Nephron progenitor cell (in vitro differentiated cells): ENCODE data around the gene BIRC3.
A peak's percentile ranks its signal among the peaks of the same experiment; 100 is the strongest.

Source experiments
- DNase-seq: peaks from one replicate; pipeline ENCODE4 v3.0.0; 2021
- H3K27ac Mint-ChIP-seq: 2 replicates; pipeline ENCODE4 v1.8.0; 2021; ENCODE audit warnings: mild to moderate bottlenecking, moderate library complexity, mixed read lengths
- H3K27me3 Mint-ChIP-seq: 2 replicates; pipeline ENCODE4 v1.8.0; 2021; ENCODE audit warnings: mild to moderate bottlenecking, low read depth, mixed read lengths; ENCODE audit not compliant: poor library complexity
- H3K36me3 Mint-ChIP-seq: 2 replicates; pipeline ENCODE4 v1.8.0; 2021; ENCODE audit warnings: low read depth, mixed read lengths
- H3K4me1 Mint-ChIP-seq: 2 replicates; pipeline ENCODE4 v1.8.0; 2021; ENCODE audit warnings: mixed read lengths
- H3K4me3 Mint-ChIP-seq: 2 replicates; pipeline ENCODE4 v1.8.0; 2021; ENCODE audit warnings: mild to moderate bottlenecking, moderate library complexity, mixed read lengths
- H3K9me3 Mint-ChIP-seq: 2 replicates; pipeline ENCODE4 v1.8.0; 2021; ENCODE audit warnings: mild to moderate bottlenecking, moderate library complexity, mixed read lengths
- CTCF ChIP-seq: fragments of 200-600 bp; sonication (generic); IDR thresholded peaks from 2 replicates; pipeline ENCODE4 v1.5.0; 2021; ENCODE audit warnings: antibody characterized with exemption

Gene BIRC3

GRCh38 chr11:102316346-102316904 is 859 bp upstream of the BIRC3 start:
- H3K4me3 Mint-ChIP-seq: peak overlapping the region; percentile 28
- DNase-seq: no peak
- TF ChIP-seq CTCF: no peak
- H3K4me1 Mint-ChIP-seq: peaks cover 14% of the 10 kb centered on the region
- H3K27me3 Mint-ChIP-seq: peaks cover 41% of the 10 kb centered on the region
- H3K36me3 Mint-ChIP-seq: no peaks in the 10 kb centered on the region
- no peak overlapping the region for H3K27ac Mint-ChIP-seq
- no peaks in the 10 kb centered on the region for H3K9me3 Mint-ChIP-seq

DNA sequence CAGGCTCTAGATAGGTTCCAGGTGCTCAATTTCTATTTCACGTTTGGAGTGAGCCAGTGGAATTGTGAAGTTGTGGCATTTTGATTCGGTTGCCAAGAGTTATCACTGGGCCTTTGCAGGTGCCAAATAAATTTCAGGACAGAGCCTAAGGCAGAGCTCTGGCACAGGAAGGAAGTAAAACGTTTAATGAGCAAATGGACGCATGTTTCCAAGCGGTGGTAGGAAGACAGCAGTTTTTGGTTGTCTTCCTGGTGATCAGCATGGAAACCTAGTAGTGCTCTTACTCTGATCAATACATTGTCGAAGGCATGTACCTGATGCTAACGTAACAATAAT is 452 bp downstream of the BIRC3 start:
- H3K9me3 Mint-ChIP-seq: no peaks in the 10 kb centered on the region
- H3K4me3 Mint-ChIP-seq: peak overlapping the region; percentile 85
- no peaks in the 10 kb centered on the region for H3K36me3 Mint-ChIP-seq
- no peak for DNase-seq
- peaks cover 41% of the 10 kb centered on the region for H3K27me3 Mint-ChIP-seq
- H3K27ac Mint-ChIP-seq: no peak overlapping the region
- peaks cover 14% of the 10 kb centered on the region for H3K4me1 Mint-ChIP-seq
- TF ChIP-seq CTCF: no peak

GRCh38 chr11:102318469-102318868 is 1.2 kb downstream of the BIRC3 start:
- H3K36me3 Mint-ChIP-seq: no peaks in the 10 kb centered on the region
- no peak for TF ChIP-seq CTCF
- H3K27me3 Mint-ChIP-seq: peaks cover 41% of the 10 kb centered on the region
- peaks cover 14% of the 10 kb centered on the region for H3K4me1 Mint-ChIP-seq
- H3K27ac Mint-ChIP-seq: no peak overlapping the region
- no peak for DNase-seq
- H3K9me3 Mint-ChIP-seq: no peaks in the 10 kb centered on the region
- no peak overlapping the region for H3K4me3 Mint-ChIP-seq

- DNase-seq: no peak
- peaks cover 39% of the 10 kb centered on the region for H3K27me3 Mint-ChIP-seq
- no peak overlapping the region for H3K4me3 Mint-ChIP-seq
- H3K4me1 Mint-ChIP-seq: peaks cover 14% of the 10 kb centered on the region
- no peaks in the 10 kb centered on the region for H3K9me3 Mint-ChIP-seq
- H3K27ac Mint-ChIP-seq: no peak overlapping the region
- H3K36me3 Mint-ChIP-seq: no peaks in the 10 kb centered on the region
- no peak for TF ChIP-seq CTCF
These were observed 2.3 kb downstream of the BIRC3 start for GRCh38 chr11:102319544-102319943.

DNA sequence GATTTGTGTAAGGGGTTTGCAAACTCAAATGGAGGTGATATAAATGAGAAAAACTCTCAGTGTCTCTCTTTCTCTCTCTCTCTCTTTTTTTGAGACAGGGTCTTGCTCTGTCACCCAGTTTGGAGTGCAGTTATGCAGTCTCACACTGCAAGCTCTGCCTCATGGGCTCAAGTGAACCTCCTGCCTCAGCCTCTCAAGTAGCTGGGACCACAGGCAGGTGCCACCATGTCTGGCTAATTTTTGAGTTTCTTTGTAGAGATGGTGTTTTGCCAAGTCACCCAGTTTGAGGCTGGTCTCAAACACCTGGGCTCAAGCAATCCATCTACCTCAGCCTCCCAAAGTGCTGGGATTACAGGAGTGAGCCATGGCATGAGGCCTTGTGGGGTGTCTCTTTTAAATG is 2.9 kb downstream of the BIRC3 start:
- DNase-seq: no peak
- H3K27me3 Mint-ChIP-seq: peaks cover 41% of the 10 kb centered on the region
- TF ChIP-seq CTCF: no peak
- no peaks in the 10 kb centered on the region for H3K36me3 Mint-ChIP-seq
- H3K4me1 Mint-ChIP-seq: peaks cover 14% of the 10 kb centered on the region
- H3K4me3 Mint-ChIP-seq: no peak overlapping the region
- H3K27ac Mint-ChIP-seq: no peak overlapping the region
- H3K9me3 Mint-ChIP-seq: no peaks in the 10 kb centered on the region

- peaks cover 36% of the 10 kb centered on the region for H3K27me3 Mint-ChIP-seq
- no peak for TF ChIP-seq CTCF
- no peaks in the 10 kb centered on the region for H3K36me3 Mint-ChIP-seq
- H3K27ac Mint-ChIP-seq: no peak overlapping the region
- H3K4me3 Mint-ChIP-seq: no peak overlapping the region
- no peaks in the 10 kb centered on the region for H3K9me3 Mint-ChIP-seq
- peaks cover 14% of the 10 kb centered on the region for H3K4me1 Mint-ChIP-seq
- no peak for DNase-seq
These were observed 3.4 kb downstream of the BIRC3 start for GRCh38 chr11:102320679-102321078.
